SKM-1 (cell line): ENCODE results near the gene SECTM1.
A peak's percentile ranks its signal among the peaks of the same experiment; 100 is the strongest.

ENCODE experiments used
- DNase-seq: peaks from one replicate; lab custom pipeline; 2025; ENCODE audit not compliant: unreplicated experiment; lab: John Stamatoyannopoulos, UW

The SECTM1 gene

GRCh38 chr17:82316651-82317393 is 16.7 kb downstream of the SECTM1 start:
- no peak for DNase-seq

DNA sequence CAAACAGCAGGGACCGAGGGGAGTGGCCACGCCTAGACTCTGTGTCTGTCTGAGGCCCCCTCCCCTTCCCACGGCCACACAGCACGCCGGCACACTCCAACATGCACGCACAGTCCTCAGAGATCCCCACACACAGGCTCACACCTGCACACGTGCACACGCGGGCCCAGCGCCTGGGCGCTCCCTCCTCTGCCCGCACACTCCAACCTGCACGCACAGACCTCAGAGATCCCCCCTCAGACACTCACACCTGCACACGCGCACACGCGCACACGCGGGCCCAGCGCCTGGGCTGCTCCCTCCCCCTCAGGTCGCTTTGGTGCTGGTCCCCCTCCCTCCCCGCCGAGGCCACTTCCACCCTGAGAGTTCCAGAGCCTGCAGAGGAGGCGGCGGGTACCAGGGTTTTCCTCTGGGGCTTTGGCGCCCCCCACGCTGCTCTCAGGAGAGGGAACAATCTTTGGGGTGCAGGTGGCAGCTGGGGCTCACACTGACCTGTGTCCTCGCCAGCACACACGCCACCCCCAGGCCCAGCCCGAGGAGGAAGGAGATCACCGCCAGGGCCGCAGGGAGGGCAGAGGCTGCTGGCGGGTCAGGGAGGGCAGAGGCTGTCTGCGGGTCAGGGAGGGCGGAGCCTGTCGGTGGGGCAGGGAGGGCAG is 17.7 kb downstream of the SECTM1 start:
- DNase-seq: no peak

- DNase-seq: peak; percentile 48
Measured at GRCh38 chr17:82314727-82315605, 18.6 kb downstream of the SECTM1 start.

- no peak for DNase-seq
Measured at GRCh38 chr17:82314012-82314726, 19.4 kb downstream of the SECTM1 start.

DNA sequence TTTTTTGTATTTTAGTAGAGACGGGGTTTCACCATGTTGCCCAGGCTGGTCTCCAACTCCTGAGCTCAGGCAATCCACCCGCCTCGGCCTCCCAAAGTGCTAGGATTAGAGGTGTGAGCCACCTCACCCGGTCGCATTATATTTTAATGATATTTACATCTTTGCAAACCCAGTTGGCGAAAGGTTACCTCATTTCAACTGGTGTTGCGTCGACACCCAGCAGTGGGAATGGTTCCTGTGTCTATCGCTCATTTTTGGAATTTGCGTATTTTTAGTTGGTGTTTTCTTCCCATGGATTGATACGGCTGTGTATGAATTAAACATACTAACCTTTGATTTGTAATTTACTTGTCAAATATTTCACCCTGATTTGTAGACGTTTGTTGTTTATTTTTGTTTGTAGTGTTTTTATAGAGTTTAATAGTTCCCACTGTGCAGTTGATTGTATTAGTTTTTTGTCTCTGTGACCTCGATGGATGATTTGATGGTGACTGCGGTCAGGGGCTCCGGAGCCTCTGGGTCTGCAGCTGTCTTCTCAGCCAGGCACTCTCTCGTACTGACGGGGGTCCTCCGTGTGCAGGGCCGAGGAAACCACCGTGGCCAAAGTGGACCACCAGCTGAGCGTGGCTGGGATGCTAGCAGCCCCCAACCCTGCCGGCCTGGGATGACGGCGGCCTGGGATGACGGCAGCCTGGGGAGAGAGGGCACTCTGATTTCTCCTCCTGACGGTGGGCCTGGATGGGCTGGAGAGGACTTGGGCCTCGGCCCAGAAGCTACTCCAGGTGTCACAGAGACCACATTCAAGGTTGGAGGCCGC is 20.2 kb downstream of the SECTM1 start:
- no peak for DNase-seq

DNA sequence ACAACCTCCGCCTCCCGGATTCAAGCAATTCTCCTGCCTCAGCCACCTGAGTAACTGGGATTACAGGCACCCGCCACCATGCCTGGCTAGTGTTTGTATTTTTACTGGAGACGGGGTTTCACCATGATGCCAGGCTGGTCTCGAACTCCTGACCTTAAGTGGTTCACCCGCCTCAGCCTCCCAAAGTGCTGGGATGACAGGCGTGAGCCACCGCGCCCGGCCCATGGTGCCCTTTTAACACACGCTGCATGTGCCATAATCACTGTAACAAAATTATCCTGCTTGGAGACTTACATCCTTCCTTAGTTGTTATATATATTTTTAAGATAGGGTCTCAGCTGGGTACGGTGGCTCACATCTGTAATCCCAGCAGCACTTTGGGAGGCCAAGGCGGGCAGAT is 21.6 kb downstream of the SECTM1 start:
- DNase-seq: no peak

GRCh38 chr17:82310877-82311276 is 22.7 kb downstream of the SECTM1 start:
- no peak for DNase-seq

GRCh38 chr17:82309656-82310570 is 23.7 kb downstream of the SECTM1 start:
- DNase-seq: no peak

DNA sequence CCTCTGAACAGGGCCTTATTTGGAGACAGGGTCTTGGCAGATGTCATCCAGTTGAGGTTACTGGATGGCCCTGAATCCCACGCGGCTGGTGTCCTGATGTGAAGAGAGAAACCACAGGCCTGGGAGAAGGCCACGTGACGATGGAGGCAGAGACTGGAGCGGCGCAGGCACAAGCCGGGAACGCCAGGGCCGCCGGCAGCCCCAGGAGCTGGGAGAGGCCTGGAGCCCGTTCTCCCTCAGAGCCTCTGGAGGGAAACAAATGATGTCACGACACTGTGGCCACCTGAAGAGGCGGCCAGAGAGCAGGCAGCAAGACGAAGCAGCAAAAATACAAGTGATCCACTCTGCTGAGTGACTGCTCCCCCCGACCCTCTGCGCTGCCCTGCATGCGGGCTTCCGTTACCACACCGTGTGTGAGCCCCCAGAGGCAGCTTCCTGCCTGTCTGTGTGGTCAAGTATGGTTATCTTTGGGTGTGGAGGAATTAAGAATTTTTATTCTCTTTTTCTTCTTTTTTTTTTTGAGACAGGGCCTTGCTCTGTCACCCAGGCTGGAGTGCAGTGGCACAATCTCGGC is 27.8 kb downstream of the SECTM1 start:
- no peak for DNase-seq

GRCh38 chr17:82304826-82305726 is 28.5 kb downstream of the SECTM1 start:
- DNase-seq: no peak

- DNase-seq: no peak
Measured at GRCh38 chr17:82303944-82304808, 29.4 kb downstream of the SECTM1 start.

GRCh38 chr17:82302991-82303943 is 30.3 kb downstream of the SECTM1 start:
- DNase-seq: no peak

GRCh38 chr17:82302568-82302963 is 31.0 kb downstream of the SECTM1 start:
- no peak for DNase-seq

GRCh38 chr17:82301916-82302567 is 31.5 kb downstream of the SECTM1 start:
- no peak for DNase-seq

DNA sequence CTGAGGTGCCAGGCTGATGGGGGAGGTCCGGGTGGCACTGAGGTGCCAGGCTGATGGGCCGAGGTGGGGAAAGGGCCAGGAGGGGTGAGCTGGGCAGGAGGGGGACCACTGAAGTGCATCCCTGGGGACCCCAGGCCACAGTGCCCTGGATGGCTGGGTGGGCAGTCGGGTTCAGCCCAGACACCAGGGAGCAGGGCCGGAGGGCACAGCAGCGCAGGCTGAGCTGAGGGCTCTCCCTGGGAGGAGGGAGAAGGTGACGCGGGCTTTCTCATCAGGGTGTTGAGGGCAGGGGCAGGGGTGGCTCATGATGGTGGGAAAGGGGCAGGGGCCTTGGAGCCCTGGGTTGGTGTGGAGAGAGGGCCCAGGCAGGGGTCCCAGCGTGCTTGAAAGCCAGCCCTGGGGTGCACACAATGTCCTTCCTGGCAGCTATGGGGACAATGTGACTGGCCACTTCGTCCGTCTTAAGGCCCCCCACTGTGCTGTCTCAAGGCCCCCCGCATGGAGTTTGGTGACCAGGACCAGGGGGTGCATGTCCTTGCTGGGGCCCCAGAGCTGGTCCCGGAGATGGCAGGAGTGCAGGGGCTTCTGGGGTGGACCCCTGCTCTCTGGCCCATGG is 32.2 kb downstream of the SECTM1 start:
- no peak for DNase-seq
